B cell (primary cell): ENCODE results near the gene ZC3H18.

ENCODE experiments used
- CTCF ChIP-seq: fragments of 200-600 bp; IDR thresholded peaks from one replicate; pipeline ENCODE4 v1.8.0; 2022; ENCODE audit warnings: antibody characterized with exemption, mild to moderate bottlenecking
- EZH2 ChIP-seq: IDR thresholded peaks from 2 replicates; pipeline ENCODE4 v1.6.1; 2012; ENCODE audit warnings: borderline replicate concordance, low read depth, mild to moderate bottlenecking, moderate library complexity, low read length; ENCODE audit not compliant: insufficient read depth, poor library complexity, severe bottlenecking

- TF ChIP-seq CTCF (no peak), EZH2 (no peak)
These were observed 36.1 kb upstream of the ZC3H18 start for GRCh38 chr16:88533932-88534637.
